Neural crest cell (in vitro differentiated cells): ENCODE measurements around the gene ZBTB5. TPM values are rescaled to one million over a fixed set of nuclear protein-coding genes. Genes with fewer than 3 reads are reported as not detected.

Experiments
- DNase-seq: peaks from one replicate; pipeline ENCODE4 v3.0.0; 2021; ENCODE audit warnings: low read depth, mixed read lengths, low spot score
- H3K27ac Mint-ChIP-seq: one replicate; pipeline ENCODE4 v1.8.0; 2021; ENCODE audit warnings: mild to moderate bottlenecking, mixed read lengths; ENCODE audit not compliant: unreplicated experiment
- H3K27me3 Mint-ChIP-seq: 2 replicates; pipeline ENCODE4 v1.8.0; 2021; ENCODE audit warnings: low read depth, mild to moderate bottlenecking, mixed read lengths
- H3K36me3 Mint-ChIP-seq: 2 replicates; pipeline ENCODE4 v1.8.0; 2021; ENCODE audit warnings: low read depth, mild to moderate bottlenecking, mixed read lengths
- H3K4me1 Mint-ChIP-seq: 2 replicates; pipeline ENCODE4 v1.8.0; 2021; ENCODE audit warnings: mixed read lengths
- H3K4me3 Mint-ChIP-seq: one replicate; pipeline ENCODE4 v1.8.0; 2021; ENCODE audit warnings: mild to moderate bottlenecking, mixed read lengths
- H3K9me3 Mint-ChIP-seq: 2 replicates; pipeline ENCODE4 v1.8.0; 2021; ENCODE audit warnings: mixed read lengths
- total RNA-seq: library from RNA; stranded (reverse); gene quantifications from 2 replicates; pipeline ENCODE4 v1.2.1, GENCODE V29; 2021
- TF ChIP-seq, protein P1 (sequence below): fragments of 200-600 bp; sonication (generic); conservative IDR thresholded peaks from 2 replicates; pipeline ENCODE4 v1.5.0; 2021; ENCODE audit warnings: antibody characterized with exemption, mild to moderate bottlenecking

Gene ZBTB5
- total RNA-seq, 1 donor from 2014 or later = 22.9 TPM

DNA sequence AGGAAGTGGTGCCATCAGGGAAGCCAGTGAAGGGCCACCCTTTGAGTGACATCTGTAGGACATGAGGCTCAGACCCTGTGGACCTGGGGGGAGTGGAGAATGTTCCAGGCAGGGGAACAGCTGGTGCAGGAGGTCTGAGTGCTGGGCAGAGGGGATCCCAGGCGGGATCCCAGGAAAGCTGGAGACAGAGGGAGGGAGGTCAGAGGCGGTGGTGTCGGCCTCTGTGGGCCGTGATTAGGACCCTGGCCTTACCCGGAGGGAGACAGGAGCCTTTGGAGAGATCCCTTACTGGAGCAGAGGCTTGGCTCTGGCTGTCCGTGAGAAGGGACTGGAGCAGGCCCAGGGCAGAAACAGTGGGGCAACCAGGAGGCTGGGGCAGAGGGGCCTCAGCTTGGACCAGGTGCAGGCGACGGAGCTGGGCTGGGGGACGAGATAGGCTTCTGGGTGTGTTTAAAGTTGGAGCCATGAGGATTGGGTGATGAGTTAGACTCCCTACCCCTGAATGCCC is 54.8 kb downstream of the ZBTB5 start:
- Mint-ChIP-seq H3K27ac (no peak overlapping the region), H3K4me3 (no peak overlapping the region), H3K9me3 (no peaks in the 10 kb centered on the region), H3K36me3 (no peaks in the 10 kb centered on the region), H3K27me3 (no peaks in the 10 kb centered on the region), H3K4me1 (peaks cover 15% of the 10 kb centered on the region)
- TF ChIP-seq, protein P1, sequence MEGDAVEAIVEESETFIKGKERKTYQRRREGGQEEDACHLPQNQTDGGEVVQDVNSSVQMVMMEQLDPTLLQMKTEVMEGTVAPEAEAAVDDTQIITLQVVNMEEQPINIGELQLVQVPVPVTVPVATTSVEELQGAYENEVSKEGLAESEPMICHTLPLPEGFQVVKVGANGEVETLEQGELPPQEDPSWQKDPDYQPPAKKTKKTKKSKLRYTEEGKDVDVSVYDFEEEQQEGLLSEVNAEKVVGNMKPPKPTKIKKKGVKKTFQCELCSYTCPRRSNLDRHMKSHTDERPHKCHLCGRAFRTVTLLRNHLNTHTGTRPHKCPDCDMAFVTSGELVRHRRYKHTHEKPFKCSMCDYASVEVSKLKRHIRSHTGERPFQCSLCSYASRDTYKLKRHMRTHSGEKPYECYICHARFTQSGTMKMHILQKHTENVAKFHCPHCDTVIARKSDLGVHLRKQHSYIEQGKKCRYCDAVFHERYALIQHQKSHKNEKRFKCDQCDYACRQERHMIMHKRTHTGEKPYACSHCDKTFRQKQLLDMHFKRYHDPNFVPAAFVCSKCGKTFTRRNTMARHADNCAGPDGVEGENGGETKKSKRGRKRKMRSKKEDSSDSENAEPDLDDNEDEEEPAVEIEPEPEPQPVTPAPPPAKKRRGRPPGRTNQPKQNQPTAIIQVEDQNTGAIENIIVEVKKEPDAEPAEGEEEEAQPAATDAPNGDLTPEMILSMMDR = no peak
- DNase-seq = no peak

DNA sequence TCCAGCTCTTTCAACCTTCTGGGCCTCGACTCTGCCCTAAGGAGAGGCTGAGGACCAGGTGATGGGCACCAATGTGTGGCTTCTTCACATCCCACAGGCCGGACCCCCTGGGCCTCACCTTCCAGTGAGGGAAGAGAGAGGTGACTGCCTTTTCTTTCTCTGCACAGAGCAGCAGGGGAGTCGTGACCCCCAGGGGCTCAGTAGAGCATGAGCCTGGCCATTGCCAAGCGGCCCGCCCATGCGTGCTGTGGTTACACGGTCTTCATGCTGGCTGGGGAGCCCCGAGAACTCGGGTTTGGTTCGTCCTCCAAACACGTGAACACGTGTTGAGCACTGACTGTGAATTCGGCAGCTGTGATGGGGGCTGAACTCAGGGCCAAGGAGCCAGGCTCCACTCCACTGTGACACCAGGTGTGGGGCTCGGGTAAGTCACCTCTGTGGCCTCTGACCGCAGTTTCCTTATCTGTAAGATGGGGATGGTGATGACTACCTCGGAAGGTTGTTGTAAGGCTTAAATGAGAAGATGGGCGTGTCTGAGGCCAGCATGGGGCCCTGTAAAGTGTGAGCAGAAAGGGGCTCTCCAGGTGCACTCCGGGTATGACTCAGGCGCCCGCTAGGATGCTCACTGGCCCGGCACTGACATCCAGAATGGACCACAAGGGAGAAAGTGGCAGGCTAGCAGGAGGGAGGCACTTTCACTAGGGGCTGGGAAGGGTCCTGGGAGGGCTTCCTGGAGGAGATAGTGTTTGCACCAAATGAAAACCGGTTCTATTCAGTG is 56.1 kb downstream of the ZBTB5 start:
- DNase-seq = no peak
- H3K36me3 Mint-ChIP-seq = no peaks in the 10 kb centered on the region
- no peak overlapping the region for H3K27ac Mint-ChIP-seq
- H3K9me3 Mint-ChIP-seq = no peaks in the 10 kb centered on the region
- H3K4me3 Mint-ChIP-seq = no peak overlapping the region
- TF ChIP-seq, protein P1 = no peak
- H3K4me1 Mint-ChIP-seq = peaks cover 8% of the 10 kb centered on the region
- H3K27me3 Mint-ChIP-seq = no peaks in the 10 kb centered on the region

DNA sequence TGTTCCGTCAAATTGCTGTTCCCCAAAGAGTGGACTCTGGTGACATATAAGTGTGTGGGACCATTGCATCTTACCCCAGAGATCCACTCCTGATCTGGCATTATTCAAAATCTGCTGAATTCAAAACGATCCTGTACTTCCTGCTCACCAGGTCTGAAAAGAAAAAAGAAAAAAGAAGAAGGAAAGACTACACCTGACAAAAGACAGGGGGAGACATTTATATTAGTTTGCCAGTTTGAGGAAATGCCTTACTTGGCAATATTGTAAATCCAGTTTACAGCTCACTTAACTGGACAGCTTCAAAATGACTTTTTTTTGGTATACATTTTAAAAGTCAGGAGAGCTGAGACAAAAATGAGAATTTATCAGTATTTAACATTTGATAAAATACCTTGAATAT is 57.8 kb downstream of the ZBTB5 start:
- H3K27ac Mint-ChIP-seq = no peak overlapping the region
- peaks cover 3% of the 10 kb centered on the region for H3K4me1 Mint-ChIP-seq
- TF ChIP-seq, protein P1 = no peak
- no peaks in the 10 kb centered on the region for H3K9me3 Mint-ChIP-seq
- H3K36me3 Mint-ChIP-seq = no peaks in the 10 kb centered on the region
- no peak overlapping the region for H3K4me3 Mint-ChIP-seq
- no peaks in the 10 kb centered on the region for H3K27me3 Mint-ChIP-seq
- DNase-seq = no peak

DNA sequence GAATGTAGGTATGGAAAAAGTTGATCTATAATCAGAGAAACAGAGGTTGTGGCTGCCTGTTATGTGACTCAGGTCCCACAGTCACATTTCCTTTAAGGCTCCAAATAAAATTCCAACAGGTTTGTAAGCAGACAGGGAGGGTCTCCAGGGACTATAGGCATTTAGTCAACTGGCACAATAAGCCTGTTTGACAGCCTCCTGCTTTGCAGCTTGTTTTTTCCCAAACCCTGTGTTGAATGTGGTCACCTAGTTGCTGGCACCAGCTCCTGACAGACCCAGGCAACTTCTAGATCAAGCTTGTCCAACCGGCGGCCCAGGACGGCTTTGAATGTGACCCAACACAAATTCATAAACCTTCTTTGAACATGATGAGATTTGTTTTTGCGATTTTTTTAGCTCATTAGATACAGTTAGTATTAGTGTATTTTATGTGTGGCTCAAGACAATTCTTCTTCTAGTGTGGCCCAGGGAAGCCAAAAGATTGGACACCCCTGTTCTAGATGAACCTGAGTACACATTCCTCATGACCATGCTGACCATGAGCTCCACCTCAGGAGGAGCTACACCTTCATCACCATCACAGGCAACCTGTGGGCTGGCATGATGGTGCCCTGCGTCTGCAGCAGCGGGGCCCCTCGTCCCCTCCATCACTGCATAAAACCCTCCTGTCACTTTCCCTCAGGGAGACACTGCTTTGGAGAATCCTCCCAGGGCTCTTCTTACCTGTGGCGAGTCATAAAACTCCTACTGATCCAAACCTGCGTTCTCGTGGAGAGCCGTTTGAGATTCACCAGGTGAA is 58.4 kb downstream of the ZBTB5 start:
- no peaks in the 10 kb centered on the region for H3K9me3 Mint-ChIP-seq
- H3K4me1 Mint-ChIP-seq = peaks cover 3% of the 10 kb centered on the region
- no peak overlapping the region for H3K4me3 Mint-ChIP-seq
- no peaks in the 10 kb centered on the region for H3K27me3 Mint-ChIP-seq
- H3K27ac Mint-ChIP-seq = no peak overlapping the region
- DNase-seq = no peak
- TF ChIP-seq, protein P1 = no peak
- no peaks in the 10 kb centered on the region for H3K36me3 Mint-ChIP-seq

DNA sequence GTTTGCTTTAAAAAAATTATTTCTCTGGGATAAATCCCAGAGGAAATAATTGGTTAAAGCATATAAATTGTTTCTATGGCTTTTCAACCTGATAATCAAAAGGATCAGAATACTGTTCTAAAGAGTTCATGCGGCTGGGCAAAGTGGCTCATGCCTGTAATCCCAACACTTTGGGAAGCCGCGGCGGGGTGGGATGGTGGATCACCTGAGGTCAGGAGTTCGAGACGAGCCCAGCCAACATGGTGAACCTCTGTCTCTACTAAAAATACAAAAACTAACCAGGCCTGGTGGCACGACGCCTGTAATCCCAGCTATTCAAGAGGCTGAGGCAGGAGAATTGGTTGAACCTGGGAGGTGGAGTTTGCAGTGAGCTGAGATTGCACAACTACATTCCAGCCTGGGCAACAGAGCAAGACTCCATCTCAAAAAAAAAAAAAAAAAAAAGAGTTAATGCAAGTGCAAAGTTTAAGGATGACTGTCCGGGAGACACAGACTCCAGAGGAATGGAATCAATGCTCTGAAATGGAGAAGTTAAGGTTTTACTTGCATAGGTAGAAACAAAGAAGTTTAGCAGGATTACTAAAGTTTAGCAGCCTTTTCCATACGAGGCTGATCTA is 59.4 kb downstream of the ZBTB5 start:
- no peaks in the 10 kb centered on the region for H3K27me3 Mint-ChIP-seq
- peaks cover 1% of the 10 kb centered on the region for H3K4me1 Mint-ChIP-seq
- H3K9me3 Mint-ChIP-seq = no peaks in the 10 kb centered on the region
- no peak for DNase-seq
- H3K36me3 Mint-ChIP-seq = no peaks in the 10 kb centered on the region
- TF ChIP-seq, protein P1 = no peak
- no peak overlapping the region for H3K27ac Mint-ChIP-seq
- H3K4me3 Mint-ChIP-seq = no peak overlapping the region
